Natural killer cell (primary cell): ENCODE data around the gene GSAP. TPM values are rescaled to one million over a fixed set of nuclear protein-coding genes. Genes with fewer than 3 reads are reported as not detected.
"Not testable (repeated sequence)": the region's sequence is repeated elsewhere in the genome, so short reads cannot be mapped to it uniquely, and the experiment has no call there.

Experiments used
- ATAC-seq, 3 donors: fragments of 150-1000 bp in 2 of 3; fragments of 200-7000 bp in 1 of 3; cut with Tn5 transposase; 1 replicate in 1 of 3; 2 replicates in 2 of 3; pipeline ENCODE4 v1.10.0; 2021; ENCODE audit warnings: mild to moderate bottlenecking in 2 of 3, moderate library complexity in 2 of 3
- DNase-seq, 2 donors: peaks; one replicate each; pipeline versions ENCODE4 v3.0.0 to v3.0.0-alpha.2; 2013 to 2021; ENCODE audit warnings: mixed read lengths in 1 of 2
- H3K27ac ChIP-seq: one replicate; pipeline ENCODE4 v1.5.1; 2013; ENCODE audit warnings: mild to moderate bottlenecking, low read length
- H3K27me3 ChIP-seq: one replicate; pipeline ENCODE4 v1.6.1; 2013; ENCODE audit warnings: low read length; ENCODE audit not compliant: control insufficient read depth, insufficient read depth
- H3K36me3 ChIP-seq: one replicate; pipeline ENCODE4 v1.6.1; 2013; ENCODE audit warnings: low read length; ENCODE audit not compliant: control insufficient read depth, insufficient read depth
- H3K4me1 ChIP-seq: one replicate; pipeline ENCODE4 v1.6.1; 2013; ENCODE audit warnings: low read length; ENCODE audit not compliant: control insufficient read depth, insufficient read depth
- H3K4me3 ChIP-seq: one replicate; pipeline ENCODE4 v1.5.1; 2013; ENCODE audit warnings: low read length
- H3K9me3 ChIP-seq: one replicate; pipeline ENCODE4 v1.6.1; 2013; ENCODE audit warnings: low read length; ENCODE audit not compliant: control insufficient read depth, insufficient read depth
- H3K27ac Mint-ChIP-seq, 2 donors: one replicate each; pipeline ENCODE4 v1.8.0; 2022; ENCODE audit warnings: mild to moderate bottlenecking in 2 of 2, mixed read lengths in 2 of 2, moderate library complexity in 1 of 2
- H3K27me3 Mint-ChIP-seq, 2 donors: one replicate each; pipeline ENCODE4 v1.8.0; 2022; ENCODE audit warnings: low read depth in 2 of 2, mixed read lengths in 2 of 2
- H3K36me3 Mint-ChIP-seq: one replicate; pipeline ENCODE4 v1.8.0; 2022; ENCODE audit warnings: mixed read lengths
- H3K4me1 Mint-ChIP-seq, 2 donors: one replicate each; pipeline ENCODE4 v1.8.0; 2022; ENCODE audit warnings: mixed read lengths in 2 of 2
- H3K4me3 Mint-ChIP-seq: one replicate; pipeline ENCODE4 v1.8.0; 2022; ENCODE audit warnings: mild to moderate bottlenecking, moderate library complexity, mixed read lengths
- H3K9me3 Mint-ChIP-seq, 2 donors: one replicate each; pipeline ENCODE4 v1.8.0; 2022; ENCODE audit warnings: mixed read lengths in 2 of 2
- CTCF ChIP-seq: fragments of 200-600 bp; IDR thresholded peaks from one replicate; pipeline ENCODE4 v1.8.0; 2022; ENCODE audit warnings: antibody characterized with exemption
- WGBS: methylation state at CpG from one replicate; pipeline ENCODE4 v1.1.7; 2013; ENCODE audit warnings: missing lambda C conversion rate; ENCODE audit not compliant: insufficient coverage; 5-methylcytosine and 5-hydroxymethylcytosine counted together
- intact Hi-C: fragments of 100-400 bp; cut with micrococcal nuclease; formaldehyde crosslinking; loops from one replicate; pipeline ENCODE4 v1.14.2; 2022
- total RNA-seq, 4 donors: library from RNA; stranded (reverse); fragments of 120-200 nt in 1 of 4; gene quantifications; one replicate each; pipeline versions ENCODE4 v1.2.3 to v1.2.4, GENCODE V29; 2013 to 2022

GSAP gene
- total RNA-seq, 3 donors from 2014 or later (not counting 1 experiment from before 2014, with no cell fraction given) = 202 to 302 (median 301) TPM

GRCh38 chr7:77454802-77455201 is 38.7 kb upstream of the GSAP start:
- intact Hi-C loops = no loop called here
- peaks cover 0 to 3% of the 10 kb centered on the region in 2 donors for H3K27me3 Mint-ChIP-seq
- Histone ChIP-seq H3K27me3 (no peaks in the 10 kb centered on the region), H3K9me3 (no peaks in the 10 kb centered on the region), H3K27ac (no peak overlapping the region), H3K4me1 (no peaks in the 10 kb centered on the region), H3K4me3 (no peak overlapping the region), H3K36me3 (no peaks in the 10 kb centered on the region)
- no peak for TF ChIP-seq CTCF
- no peak overlapping the region for H3K27ac Mint-ChIP-seq
- DNase-seq (no peak), ATAC-seq (no peak)
- H3K36me3 Mint-ChIP-seq = no peaks in the 10 kb centered on the region
- H3K4me1 Mint-ChIP-seq = peaks cover 12 to 14% of the 10 kb centered on the region in 2 donors
- no peaks in the 10 kb centered on the region for H3K9me3 Mint-ChIP-seq
- WGBS = 100% methylated on average over 4 of the region's 4 CpGs
- H3K4me3 Mint-ChIP-seq = no peak overlapping the region

- Histone ChIP-seq H3K27me3 (no peaks in the 10 kb centered on the region), H3K27ac (no peak overlapping the region), H3K4me3 (no peak overlapping the region), H3K36me3 (no peaks in the 10 kb centered on the region), H3K4me1 (no peaks in the 10 kb centered on the region), H3K9me3 (no peaks in the 10 kb centered on the region)
- no peaks in the 10 kb centered on the region for H3K36me3 Mint-ChIP-seq
- WGBS = 46% methylated on average over 2 of the region's 2 CpGs
- peaks cover 9% of the 10 kb centered on the region in 2 donors for H3K4me1 Mint-ChIP-seq
- ATAC-seq (no peak), DNase-seq (no peak)
- H3K9me3 Mint-ChIP-seq = no peaks in the 10 kb centered on the region
- intact Hi-C loops = no loop called here
- no peak overlapping the region for H3K4me3 Mint-ChIP-seq
- H3K27ac Mint-ChIP-seq = peak overlapping the region in 1 of 2 donors; percentile 10
- TF ChIP-seq CTCF = no peak
- peaks cover 0 to 3% of the 10 kb centered on the region in 2 donors for H3K27me3 Mint-ChIP-seq
Measured at GRCh38 chr7:77453531-77453930, 37.4 kb upstream of the GSAP start.

GRCh38 chr7:77451950-77452349 is 35.8 kb upstream of the GSAP start:
- H3K36me3 ChIP-seq, H3K9me3 Mint-ChIP-seq, H3K27me3 Mint-ChIP-seq, H3K4me1 ChIP-seq, H3K4me3 Mint-ChIP-seq, ATAC-seq, DNase-seq, intact Hi-C loops, H3K27me3 ChIP-seq, H3K9me3 ChIP-seq, H3K4me1 Mint-ChIP-seq, H3K27ac ChIP-seq, H3K4me3 ChIP-seq, H3K36me3 Mint-ChIP-seq, H3K27ac Mint-ChIP-seq: not testable (repeated sequence)
- WGBS = 79% methylated on average over 5 of the region's 6 CpGs

- Histone ChIP-seq H3K9me3 (no peaks in the 10 kb centered on the region), H3K4me1 (no peaks in the 10 kb centered on the region), H3K36me3 (no peaks in the 10 kb centered on the region), H3K4me3 (no peak overlapping the region), H3K27ac (no peak overlapping the region), H3K27me3 (no peaks in the 10 kb centered on the region)
- Mint-ChIP-seq H3K9me3 (no peaks in the 10 kb centered on the region), H3K4me3 (no peak overlapping the region), H3K4me1 (peaks cover 7 to 8% of the 10 kb centered on the region in 2 donors), H3K27ac (no peak overlapping the region), H3K36me3 (no peaks in the 10 kb centered on the region), H3K27me3 (peaks cover 0 to 3% of the 10 kb centered on the region in 2 donors)
- intact Hi-C loops = no loop called here
- TF ChIP-seq CTCF = no peak
- ATAC-seq = no peak
- DNase-seq = no peak
- 99% methylated on average over 5 of the region's 5 CpGs for WGBS
Measured at GRCh38 chr7:77450613-77451012, 34.5 kb upstream of the GSAP start.
